ENCODE data around the gene PLEKHA3.
"Not testable (repeated sequence)": the region's sequence is repeated elsewhere in the genome, so short reads cannot be mapped to it uniquely, and the experiment has no call there.

The PLEKHA3 gene

GRCh38 chr2:178523596-178524134, 43.4 kb downstream of the PLEKHA3 start:
- peak in 1 of 2 experiments; percentile 18 for DNase-seq
- TF ChIP-seq POLR2A (IDR thresholded peaks at IDR 0.05; ENCODE audit: low read length) (no peak), GATA1 (IDR thresholded peaks at IDR 0.05; ENCODE audit: low read depth, low read length) (no peak)

DNA sequence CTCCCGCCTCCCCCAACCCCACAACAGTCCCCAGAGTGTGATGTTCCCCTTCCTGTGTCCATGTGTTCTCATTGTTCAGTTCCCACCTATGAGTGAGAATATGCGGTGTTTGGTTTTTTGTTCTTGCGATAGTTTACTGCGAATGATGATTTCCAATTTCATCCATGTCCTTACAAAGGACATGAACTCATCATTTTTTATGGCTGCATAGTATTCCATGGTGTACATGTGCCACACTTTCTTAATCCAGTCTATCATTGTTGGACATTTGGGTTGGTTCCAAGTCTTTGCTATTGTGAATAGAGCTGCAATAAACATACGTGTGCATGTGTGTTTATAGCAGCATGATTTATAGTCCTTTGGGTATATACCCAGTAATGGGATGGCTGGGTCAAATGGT, 44.8 kb downstream of the PLEKHA3 start:
- not testable (repeated sequence) for DNase-seq

- DNase-seq: not testable (repeated sequence)
Measured at GRCh38 chr2:178525460-178525859, 45.2 kb downstream of the PLEKHA3 start.

- DNase-seq: no peak
- TF ChIP-seq POLR2A (IDR thresholded peaks at IDR 0.05; ENCODE audit: low read length): no peak
- no peak for TF ChIP-seq GATA1 (IDR thresholded peaks at IDR 0.05; ENCODE audit: low read depth, low read length)
Measured at GRCh38 chr2:178526256-178526655, 46.0 kb downstream of the PLEKHA3 start.

DNA sequence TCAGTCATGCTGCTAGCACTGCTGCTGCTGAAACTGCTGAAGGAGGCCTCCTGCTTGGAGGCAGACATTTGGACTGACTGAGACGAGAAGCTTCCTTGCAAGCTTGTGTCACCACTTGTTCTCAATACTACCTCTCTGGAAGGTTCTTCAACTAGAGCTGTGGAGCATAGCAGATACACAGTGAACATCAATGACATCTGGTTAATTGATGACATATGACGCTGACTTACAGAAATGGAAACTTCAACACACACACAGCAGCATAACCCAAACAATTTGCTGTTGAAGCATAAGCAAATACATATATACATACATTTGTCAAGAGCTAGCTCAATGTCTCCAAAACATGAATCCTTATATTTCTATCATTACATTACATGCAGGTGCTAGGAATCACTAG, 47.3 kb downstream of the PLEKHA3 start:
- TF ChIP-seq GATA1 (IDR thresholded peaks at IDR 0.05; ENCODE audit: low read depth, low read length) (no peak), POLR2A (IDR thresholded peaks at IDR 0.05; ENCODE audit: low read length) (no peak)
- DNase-seq: no peak

- DNase-seq: no peak
- TF ChIP-seq POLR2A (IDR thresholded peaks at IDR 0.05; ENCODE audit: low read length) (no peak), GATA1 (IDR thresholded peaks at IDR 0.05; ENCODE audit: low read depth, low read length) (no peak)
Measured at GRCh38 chr2:178528647-178529046, 48.4 kb downstream of the PLEKHA3 start.

DNA sequence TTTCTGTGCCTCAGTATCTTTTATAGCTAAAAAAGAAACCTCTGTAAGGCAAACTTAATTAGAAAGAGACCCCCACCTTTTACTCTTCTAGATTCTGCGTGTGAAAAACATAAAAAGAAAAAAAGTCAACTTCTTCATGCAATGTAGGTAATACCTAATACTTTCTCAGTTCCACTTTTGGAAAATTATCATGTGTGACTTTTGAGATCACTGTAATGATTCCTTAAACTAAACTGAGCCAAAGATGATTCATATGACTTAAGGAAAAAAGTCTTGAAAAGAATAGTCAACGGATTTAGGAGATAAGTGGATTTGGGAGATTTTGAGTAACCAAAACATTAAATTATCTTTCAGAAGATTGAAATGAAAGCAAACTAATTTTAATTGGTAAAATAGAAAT, 48.9 kb downstream of the PLEKHA3 start:
- DNase-seq: no peak
- TF ChIP-seq GATA1 (IDR thresholded peaks at IDR 0.05; ENCODE audit: low read depth, low read length) (no peak), POLR2A (IDR thresholded peaks at IDR 0.05; ENCODE audit: low read length) (no peak)

GRCh38 chr2:178530131-178530530, 49.9 kb downstream of the PLEKHA3 start:
- TF ChIP-seq GATA1 (IDR thresholded peaks at IDR 0.05; ENCODE audit: low read depth, low read length) (no peak), POLR2A (IDR thresholded peaks at IDR 0.05; ENCODE audit: low read length) (no peak)
- no peak for DNase-seq

DNA sequence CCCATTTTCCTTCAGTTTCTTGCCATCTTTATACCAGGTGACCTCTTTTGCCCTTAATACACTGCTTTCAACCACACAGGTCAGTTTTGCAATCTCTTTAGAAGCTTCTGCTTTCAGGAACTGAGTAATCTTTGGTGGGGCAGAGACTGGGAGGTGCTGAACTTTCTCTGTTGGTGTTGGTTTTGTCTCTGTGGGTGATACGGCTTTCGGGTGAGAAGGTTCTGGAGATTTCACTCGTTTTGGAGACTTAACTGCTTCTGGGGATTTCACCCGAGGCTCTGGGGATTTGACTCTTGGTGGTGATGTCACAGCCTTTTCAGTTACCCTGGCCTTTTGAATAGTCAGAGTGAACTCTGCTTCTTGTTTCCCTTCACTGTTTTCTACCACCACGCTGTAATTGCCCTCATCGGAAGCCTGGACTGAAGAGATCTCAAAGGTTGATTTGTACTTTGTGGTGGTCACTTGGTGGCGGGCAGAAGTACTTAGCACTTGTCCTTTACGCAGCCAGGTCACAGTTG, 50.4 kb downstream of the PLEKHA3 start:
- TF ChIP-seq POLR2A (IDR thresholded peaks at IDR 0.05; ENCODE audit: low read length): no peak
- no peak for TF ChIP-seq GATA1 (IDR thresholded peaks at IDR 0.05; ENCODE audit: low read depth, low read length)
- DNase-seq: no peak

- no peak for DNase-seq
- TF ChIP-seq GATA1 (IDR thresholded peaks at IDR 0.05; ENCODE audit: low read depth, low read length): no peak
- TF ChIP-seq POLR2A (IDR thresholded peaks at IDR 0.05; ENCODE audit: low read length): no peak
Measured at GRCh38 chr2:178531168-178531567, 50.9 kb downstream of the PLEKHA3 start.

DNA sequence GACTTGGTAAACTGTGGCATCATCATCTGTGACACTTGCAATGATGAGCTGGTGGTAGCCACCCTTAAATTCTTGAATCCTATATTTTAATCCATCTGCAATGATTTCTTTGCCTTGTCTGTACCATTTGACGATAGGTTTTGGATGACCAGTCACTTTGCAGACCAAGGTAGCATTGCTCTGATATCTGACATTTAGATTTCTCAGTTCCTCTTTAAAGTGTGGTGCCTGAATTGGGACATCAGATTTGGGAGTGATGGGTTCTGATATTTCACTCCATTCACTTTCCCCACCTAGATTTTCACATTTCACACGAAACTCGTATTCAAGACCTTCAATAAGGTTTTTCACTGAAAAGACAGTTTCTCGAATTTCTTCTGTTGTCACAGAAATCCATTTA, 55.8 kb downstream of the PLEKHA3 start:
- no peak for TF ChIP-seq GATA1 (IDR thresholded peaks at IDR 0.05; ENCODE audit: low read depth, low read length)
- TF ChIP-seq POLR2A (IDR thresholded peaks at IDR 0.05; ENCODE audit: low read length): no peak
- DNase-seq: no peak

GRCh38 chr2:178542161-178542560, 61.9 kb downstream of the PLEKHA3 start:
- TF ChIP-seq POLR2A (IDR thresholded peaks at IDR 0.05; ENCODE audit: low read length): no peak
- TF ChIP-seq GATA1 (IDR thresholded peaks at IDR 0.05; ENCODE audit: low read depth, low read length): no peak
- DNase-seq: no peak

- TF ChIP-seq POLR2A (IDR thresholded peaks at IDR 0.05; ENCODE audit: low read length) (no peak), GATA1 (IDR thresholded peaks at IDR 0.05; ENCODE audit: low read depth, low read length) (no peak)
- no peak for DNase-seq
Measured at GRCh38 chr2:178542569-178542968, 62.3 kb downstream of the PLEKHA3 start.

GRCh38 chr2:178550352-178550751, 70.1 kb downstream of the PLEKHA3 start:
- no peak for DNase-seq
- TF ChIP-seq POLR2A (IDR thresholded peaks at IDR 0.05; ENCODE audit: low read length): no peak
- TF ChIP-seq GATA1 (IDR thresholded peaks at IDR 0.05; ENCODE audit: low read depth, low read length): no peak

- DNase-seq: peak in 1 of 2 experiments; percentile 9
- TF ChIP-seq GATA1 (IDR thresholded peaks at IDR 0.05; ENCODE audit: low read depth, low read length) (no peak), POLR2A (IDR thresholded peaks at IDR 0.05; ENCODE audit: low read length) (no peak)
Measured at GRCh38 chr2:178553047-178553446, 72.8 kb downstream of the PLEKHA3 start.

Data from erythroblast (primary cell).